Activated B cell treated with CpG ODN at 0.5 μM for 24 hours (primary cell): Measurements from ENCODE around the gene RASL11B. TPM values are rescaled to one million over a fixed set of nuclear protein-coding genes. Genes with fewer than 3 reads are reported as not detected.

Experiments used
- ATAC-seq: fragments of 200-7000 bp; cut with Tn5 transposase; one replicate; pipeline ENCODE4 v1.10.0; 2021; ENCODE audit warnings: low read depth, mild to moderate bottlenecking, moderate library complexity
- CTCF ChIA-PET: fragments of 350-600 bp; sonication (Branson Sonifier 250); formaldehyde crosslinking; loops from one replicate; lab custom pipeline; 2021; ENCODE audit warnings: antibody characterized with exemption; lab: Charles Lee
- POLR2A ChIA-PET: fragments of 350-600 bp; sonication (Branson Sonifier 250); formaldehyde crosslinking; loops from one replicate; lab custom pipeline; 2021; ENCODE audit warnings: antibody characterized with exemption; lab: Charles Lee
- DNase-seq: peaks from one replicate; pipeline ENCODE4 v3.0.0; 2022
- H3K27ac Mint-ChIP-seq: one replicate; pipeline ENCODE4 v1.8.0; 2020; ENCODE audit warnings: mixed read lengths
- H3K27me3 Mint-ChIP-seq: one replicate; pipeline ENCODE4 v1.8.0; 2021; ENCODE audit warnings: mixed read lengths
- H3K36me3 Mint-ChIP-seq: one replicate; pipeline ENCODE4 v1.8.0; 2021; ENCODE audit warnings: low read depth, mixed read lengths
- H3K4me1 Mint-ChIP-seq: one replicate; pipeline ENCODE4 v1.8.0; 2021; ENCODE audit warnings: mixed read lengths
- H3K4me3 Mint-ChIP-seq: one replicate; pipeline ENCODE4 v1.8.0; 2020; ENCODE audit warnings: mild to moderate bottlenecking, mixed read lengths
- H3K9me3 Mint-ChIP-seq: one replicate; pipeline ENCODE4 v1.8.0; 2020; ENCODE audit warnings: mixed read lengths
- CTCF ChIP-seq: fragments of 200-600 bp; IDR thresholded peaks from one replicate; pipeline ENCODE4 v1.8.0; 2022; ENCODE audit warnings: antibody characterized with exemption, mild to moderate bottlenecking
- intact Hi-C: fragments of 100-400 bp; cut with micrococcal nuclease; formaldehyde crosslinking; loops from one replicate; pipeline ENCODE4 v1.15.1; 2024
- total RNA-seq: library from RNA; stranded (reverse); gene quantifications from 2 replicates; pipeline ENCODE4 v1.2.3, GENCODE V29; 2022

The RASL11B gene
- total RNA-seq, 1 donor from 2014 or later, result not detected

- no peak for TF ChIP-seq CTCF
- no peak for DNase-seq
- Mint-ChIP-seq H3K36me3 (peaks cover 38% of the 10 kb centered on the region), H3K4me1 (no peaks in the 10 kb centered on the region), H3K9me3 (no peaks in the 10 kb centered on the region), H3K4me3 (no peak overlapping the region), H3K27ac (no peak overlapping the region), H3K27me3 (no peaks in the 10 kb centered on the region)
- ATAC-seq, result no peak
- intact Hi-C loops, result loop anchor here (5.0 kb wide), 1 partner anchor 188 kb away; no protein-coding TSS in a partner anchor
- ChIA-PET POLR2A (no interaction called here), CTCF (no interaction called here)
Observed at GRCh38 chr4:52910115-52910514, 48.0 kb downstream of the RASL11B start.

- intact Hi-C loops, result loop anchor here (5.0 kb wide), 1 partner anchor 189 kb away; no protein-coding TSS in a partner anchor
- H3K9me3 Mint-ChIP-seq, result no peaks in the 10 kb centered on the region
- H3K27ac Mint-ChIP-seq, result no peak overlapping the region
- H3K4me3 Mint-ChIP-seq, result no peak overlapping the region
- DNase-seq (peak; percentile 26), ATAC-seq (no peak)
- peak; percentile 60 for TF ChIP-seq CTCF
- ChIA-PET CTCF (interaction anchor here (0.8 to 1.3 kb wide), 5 partner anchors 8 to 51 kb away, joined by 3 to 5 read pairs (median 3); no protein-coding TSS in a partner anchor), POLR2A (interaction anchor here (0.9 kb wide), 1 partner anchor 190 kb away, joined by 4 read pairs; no protein-coding TSS in a partner anchor)
- H3K4me1 Mint-ChIP-seq, result no peaks in the 10 kb centered on the region
- peaks cover 23% of the 10 kb centered on the region for H3K36me3 Mint-ChIP-seq
- no peaks in the 10 kb centered on the region for H3K27me3 Mint-ChIP-seq
Observed at GRCh38 chr4:52911684-52912294, 49.7 kb downstream of the RASL11B start.

DNA sequence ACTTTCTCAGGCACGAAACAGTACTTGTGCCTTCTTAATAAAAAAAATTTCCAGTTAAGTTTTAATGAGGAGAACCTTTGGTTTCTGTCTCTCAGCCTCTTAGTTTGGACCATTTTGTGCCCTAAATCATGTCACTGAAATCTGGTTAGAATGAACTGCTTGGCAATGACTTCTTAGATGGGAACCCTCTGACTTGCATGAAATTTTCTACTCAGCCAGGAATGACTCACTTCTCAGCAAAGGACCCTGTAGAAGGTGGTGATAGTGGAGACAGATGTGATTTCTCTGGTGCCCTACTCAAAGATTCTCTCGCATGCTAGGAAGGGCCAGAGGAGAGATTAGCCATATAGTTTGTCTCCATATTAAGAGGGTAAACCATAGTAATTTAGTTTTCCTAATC is 50.5 kb downstream of the RASL11B start:
- no peak overlapping the region for H3K27ac Mint-ChIP-seq
- intact Hi-C loops, result loop anchor here (5.0 kb wide), 1 partner anchor 190 kb away; no protein-coding TSS in a partner anchor
- H3K4me3 Mint-ChIP-seq, result no peak overlapping the region
- no peaks in the 10 kb centered on the region for H3K4me1 Mint-ChIP-seq
- no peak for TF ChIP-seq CTCF
- no peaks in the 10 kb centered on the region for H3K9me3 Mint-ChIP-seq
- DNase-seq (no peak), ATAC-seq (no peak)
- H3K27me3 Mint-ChIP-seq, result no peaks in the 10 kb centered on the region
- H3K36me3 Mint-ChIP-seq, result peaks cover 15% of the 10 kb centered on the region
- ChIA-PET POLR2A (no interaction called here), CTCF (interaction anchor here (1.3 kb wide), 1 partner anchor 10 kb away, joined by 5 read pairs; no protein-coding TSS in a partner anchor)

DNA sequence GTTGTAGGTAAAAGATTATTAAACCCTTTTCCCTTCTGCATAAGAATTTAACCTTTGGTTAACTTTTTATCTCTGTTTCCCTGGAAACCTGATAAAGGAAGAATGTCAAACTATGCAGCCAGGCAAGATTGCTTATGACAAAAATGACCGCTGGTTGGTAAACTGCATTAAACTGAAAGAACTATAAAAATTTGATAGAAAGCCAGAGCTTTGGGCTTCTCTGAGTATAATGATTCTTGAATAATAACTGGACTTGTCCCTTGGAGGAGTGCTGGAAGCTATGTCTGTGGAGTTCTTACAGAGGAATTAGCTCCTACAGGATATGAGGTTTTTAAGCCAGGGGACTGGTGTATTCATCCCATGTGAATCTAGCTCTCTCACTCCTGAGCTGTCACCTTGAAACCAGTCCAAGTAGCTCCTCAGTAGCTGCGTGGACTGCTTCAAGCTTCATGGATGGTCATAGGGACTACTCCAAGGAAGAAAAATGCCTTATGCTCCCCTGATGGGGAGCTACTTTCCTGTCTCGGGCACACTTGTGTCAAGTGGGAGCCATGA is 52.0 kb downstream of the RASL11B start:
- CTCF ChIA-PET, result interaction anchor here (1.3 kb wide), 1 partner anchor 11 kb away, joined by 4 read pairs; no protein-coding TSS in a partner anchor
- ATAC-seq (no peak), DNase-seq (no peak)
- intact Hi-C loops, result loop anchor here (5.0 kb wide), 1 partner anchor 192 kb away; no protein-coding TSS in a partner anchor
- no peak for TF ChIP-seq CTCF
- Mint-ChIP-seq H3K36me3 (peaks cover 7% of the 10 kb centered on the region), H3K27ac (no peak overlapping the region), H3K27me3 (no peaks in the 10 kb centered on the region), H3K4me1 (no peaks in the 10 kb centered on the region), H3K4me3 (no peak overlapping the region), H3K9me3 (no peaks in the 10 kb centered on the region)
- POLR2A ChIA-PET, result no interaction called here

GRCh38 chr4:52915191-52915590 is 53.1 kb downstream of the RASL11B start:
- Mint-ChIP-seq H3K4me3 (no peak overlapping the region), H3K27ac (no peak overlapping the region), H3K4me1 (no peaks in the 10 kb centered on the region), H3K9me3 (no peaks in the 10 kb centered on the region), H3K27me3 (no peaks in the 10 kb centered on the region), H3K36me3 (peaks cover 9% of the 10 kb centered on the region)
- intact Hi-C loops, result no loop called here
- DNase-seq, result no peak
- ChIA-PET CTCF (interaction anchor here (1.3 kb wide), 1 partner anchor 10 kb away, joined by 4 read pairs; no protein-coding TSS in a partner anchor), POLR2A (no interaction called here)
- ATAC-seq, result no peak
- TF ChIP-seq CTCF, result no peak
